Loucy (cell line): ENCODE results near the gene MACF1.

Experiments used
- H2AFZ ChIP-seq: fragments of 200-600 bp; sonication (generic); 2 replicates; pipeline ENCODE4 v1.6.0; 2016; ENCODE audit warnings: antibody characterized with exemption, mild to moderate bottlenecking, low read length, moderate library complexity
- H3F3A ChIP-seq: fragments of 200-600 bp; 2 replicates; pipeline ENCODE4 v1.6.0; 2016; ENCODE audit warnings: antibody characterized with exemption, low read depth, mild to moderate bottlenecking
- H3K27me3 ChIP-seq: fragments of 200-600 bp; sonication (generic); 2 replicates; pipeline ENCODE4 v1.6.1; 2014; ENCODE audit warnings: low read length, mild to moderate bottlenecking; ENCODE audit not compliant: insufficient read depth, poor library complexity, severe bottlenecking
- H3K36me3 ChIP-seq: fragments of 200-600 bp; sonication (generic); 2 replicates; pipeline ENCODE4 v1.6.1; 2016; ENCODE audit warnings: low read length; ENCODE audit not compliant: insufficient read depth
- H3K4me1 ChIP-seq: fragments of 200-600 bp; sonication (generic); 2 replicates; pipeline ENCODE4 v1.5.1; 2014; ENCODE audit warnings: low read length, mild to moderate bottlenecking; ENCODE audit not compliant: insufficient read depth, poor library complexity, severe bottlenecking
- H3K4me2 ChIP-seq: fragments of 200-600 bp; sonication (generic); 2 replicates; pipeline ENCODE4 v1.6.0; 2014; ENCODE audit warnings: antibody characterized with exemption, low read length, low read depth, mild to moderate bottlenecking; ENCODE audit not compliant: poor library complexity, severe bottlenecking
- H3K4me3 ChIP-seq: fragments of 200-600 bp; sonication (generic); 2 replicates; pipeline ENCODE4 v1.5.1; 2014; ENCODE audit warnings: low read length, mild to moderate bottlenecking, mixed read lengths; ENCODE audit not compliant: poor library complexity, severe bottlenecking
- H3K79me2 ChIP-seq: fragments of 200-600 bp; sonication (generic); 2 replicates; pipeline ENCODE4 v1.6.1; 2014; ENCODE audit warnings: low read length; ENCODE audit not compliant: insufficient read depth
- H3K9ac ChIP-seq: fragments of 200-600 bp; sonication (generic); 2 replicates; pipeline ENCODE4 v1.6.0; 2014; ENCODE audit warnings: mild to moderate bottlenecking, low read depth, low read length, moderate library complexity; ENCODE audit not compliant: poor library complexity, severe bottlenecking
- H3K9me2 ChIP-seq: fragments of 200-600 bp; sonication (generic); replicated peaks from 2 replicates; pipeline ENCODE4 v1.6.1; 2016; ENCODE audit warnings: low read depth, low read length, mixed read lengths
- H3K9me3 ChIP-seq: fragments of 200-600 bp; sonication (generic); 2 replicates; pipeline ENCODE4 v1.6.1; 2014; ENCODE audit warnings: mild to moderate bottlenecking, antibody characterized with exemption, low read length, low read depth; ENCODE audit not compliant: insufficient read depth
- H4K20me1 ChIP-seq: fragments of 200-600 bp; sonication (generic); 2 replicates; pipeline ENCODE4 v1.6.0; 2014; ENCODE audit warnings: antibody characterized with exemption, low read length, mild to moderate bottlenecking; ENCODE audit not compliant: insufficient read depth, poor library complexity, severe bottlenecking
- CTCF ChIP-seq: fragments of 200-600 bp; sonication (generic); conservative IDR thresholded peaks from 2 replicates; pipeline ENCODE4 v1.5.1; 2014; ENCODE audit warnings: mild to moderate bottlenecking, antibody characterized with exemption, low read length
- EZH2phosphoT487 ChIP-seq: fragments of 200-600 bp; IDR thresholded peaks from 2 replicates; pipeline ENCODE4 v1.6.1; 2018; ENCODE audit warnings: antibody characterized with exemption, mild to moderate bottlenecking, moderate library complexity, borderline replicate concordance

The MACF1 gene

GRCh38 chr1:39214021-39214713, 9.7 kb downstream of the MACF1 start:
- no peak overlapping the region for H2AFZ ChIP-seq
- peaks cover 65% of the 10 kb centered on the region for H3K4me1 ChIP-seq
- H3K9me3 ChIP-seq: no peaks in the 10 kb centered on the region; the same call in 1 of the 2 replicates
- H3K4me2 ChIP-seq: peak overlapping the region; percentile 92
- H3K79me2 ChIP-seq: peaks cover 93% of the 10 kb centered on the region
- H4K20me1 ChIP-seq: peaks cover 33% of the 10 kb centered on the region
- H3K9me2 ChIP-seq: no peaks in the 10 kb centered on the region
- H3K9ac ChIP-seq: peak overlapping the region; percentile 81
- no peaks in the 10 kb centered on the region for H3K27me3 ChIP-seq
- peak overlapping the region; percentile 76 for H3K4me3 ChIP-seq
- H3F3A ChIP-seq: peaks cover 20% of the 10 kb centered on the region; the same call in 1 of the 2 replicates
- H3K36me3 ChIP-seq: no peaks in the 10 kb centered on the region
- no peak for TF ChIP-seq CTCF
- TF ChIP-seq EZH2phosphoT487: no peak

- H3K9me2 ChIP-seq: no peaks in the 10 kb centered on the region
- peaks cover 38% of the 10 kb centered on the region for H4K20me1 ChIP-seq
- no peaks in the 10 kb centered on the region; the same call in 1 of the 2 replicates for H3K9me3 ChIP-seq
- H3K27me3 ChIP-seq: no peaks in the 10 kb centered on the region
- H3K9ac ChIP-seq: peak overlapping the region; percentile 81
- TF ChIP-seq CTCF: no peak
- TF ChIP-seq EZH2phosphoT487: no peak
- H3K4me2 ChIP-seq: peak overlapping the region; percentile 92
- peaks cover 20% of the 10 kb centered on the region; the same call in 1 of the 2 replicates for H3F3A ChIP-seq
- H2AFZ ChIP-seq: no peak overlapping the region
- peaks cover 65% of the 10 kb centered on the region for H3K4me1 ChIP-seq
- peaks cover 93% of the 10 kb centered on the region for H3K79me2 ChIP-seq
- H3K36me3 ChIP-seq: no peaks in the 10 kb centered on the region
- H3K4me3 ChIP-seq: peak overlapping the region; percentile 76
Measured at GRCh38 chr1:39214714-39214997, 10.2 kb downstream of the MACF1 start.

- Histone ChIP-seq H4K20me1 (peaks cover 42% of the 10 kb centered on the region), H3K9ac (peak overlapping the region; percentile 81), H3K4me1 (peaks cover 65% of the 10 kb centered on the region), H3K79me2 (peaks cover 93% of the 10 kb centered on the region), H3K27me3 (no peaks in the 10 kb centered on the region), H2AFZ (no peak overlapping the region), H3K4me3 (peak overlapping the region; percentile 76), H3F3A (peaks cover 20% of the 10 kb centered on the region; the same call in 1 of the 2 replicates), H3K36me3 (no peaks in the 10 kb centered on the region), H3K9me3 (no peaks in the 10 kb centered on the region; the same call in 1 of the 2 replicates), H3K9me2 (no peaks in the 10 kb centered on the region), H3K4me2 (peak overlapping the region; percentile 92)
- no peak for TF ChIP-seq EZH2phosphoT487
- no peak for TF ChIP-seq CTCF
Measured at GRCh38 chr1:39214998-39215873, 10.7 kb downstream of the MACF1 start.
